Umbilical cord (tissue), 2 donors: ENCODE measurements around the gene KIR2DL1. TPM values are rescaled to one million over a fixed set of nuclear protein-coding genes. Genes with fewer than 3 reads are reported as not detected.
"Not testable (repeated sequence)": the region's sequence is repeated elsewhere in the genome, so short reads cannot be mapped to it uniquely, and the experiment has no call there.

Experiments
- DNase-seq: peaks from one replicate; pipeline ENCODE4 v3.0.0-alpha.2; 2015; ENCODE audit warnings: low spot score
- total RNA-seq: library from RNA; depleted of rRNA; stranded (reverse); fragments of >200 nt; gene quantifications from one replicate; pipeline ENCODE4 v1.2.3, GENCODE V29; 2014; ENCODE audit warnings: low replicate concordance; ENCODE audit not compliant: insufficient read depth

KIR2DL1 gene
- total RNA-seq = not detected

DNA sequence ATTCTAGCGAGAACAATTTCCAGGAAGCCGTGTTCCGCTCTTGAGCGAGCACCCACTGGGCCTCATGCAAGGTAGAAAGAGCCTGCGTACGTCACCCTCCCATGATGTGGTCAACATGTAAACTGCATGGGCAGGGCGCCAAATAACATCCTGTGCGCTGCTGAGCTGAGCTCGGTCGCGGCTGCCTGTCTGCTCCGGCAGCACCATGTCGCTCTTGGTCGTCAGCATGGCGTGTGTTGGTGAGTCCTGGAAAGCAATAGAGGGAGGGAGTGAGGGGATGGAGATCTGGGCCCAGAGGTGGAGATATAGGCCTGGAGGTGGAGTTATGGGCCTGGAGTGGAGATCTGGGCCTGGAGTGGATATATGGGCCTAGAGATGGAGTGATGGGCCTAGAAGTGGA, at the start of gene KIR2DL1:
KIR2DL1 (plus strand) TSS at position 148 of the 400 bp plus-strand sequence; CDS start at position 206, 58 bp downstream.
- DNase-seq = not testable (repeated sequence)

DNA sequence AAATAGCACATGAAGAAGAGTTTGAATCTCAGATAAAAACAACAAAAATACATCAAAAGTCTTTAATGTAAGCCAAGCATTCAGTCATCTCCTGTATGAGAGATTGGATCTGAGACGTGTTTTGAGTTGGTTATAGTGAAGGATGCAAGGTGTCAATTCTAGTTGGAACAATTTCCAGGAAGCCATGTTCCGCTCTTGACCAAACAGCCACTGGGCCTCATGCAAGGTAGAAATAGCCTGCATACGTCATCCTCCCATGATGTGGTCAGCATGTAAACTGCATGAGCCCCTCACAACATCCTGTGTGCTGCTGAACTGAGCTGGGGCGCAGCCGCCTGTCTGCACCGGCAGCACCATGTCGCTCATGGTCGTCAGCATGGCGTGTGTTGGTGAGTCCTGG, 45.5 kb upstream of the KIR2DL1 start, which contains the start of gene KIR3DL3:
KIR3DL3 (plus strand) TSS at position 301 of the 400 bp plus-strand sequence; CDS start at position 356, 55 bp downstream.
- no peak for DNase-seq

DNA sequence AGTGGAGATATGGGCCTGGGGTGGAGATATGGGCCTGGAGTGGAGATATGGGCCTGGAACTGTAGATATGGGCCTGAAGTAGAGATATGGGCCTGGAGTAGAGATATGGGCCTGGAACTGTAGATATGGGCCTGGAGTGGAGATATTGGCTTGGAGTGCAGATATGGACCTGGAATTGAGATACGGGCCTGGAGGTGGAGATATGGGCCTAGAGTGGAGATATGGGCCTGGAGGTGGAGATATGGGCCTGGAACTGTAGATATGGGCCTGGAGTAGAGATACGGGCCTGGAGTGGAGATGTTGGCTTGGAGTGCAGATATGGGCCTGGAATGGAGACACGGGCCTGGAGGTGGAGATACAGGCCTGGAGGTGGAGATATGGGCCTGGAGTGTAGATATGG, 44.9 kb upstream of the KIR2DL1 start:
- no peak for DNase-seq

DNA sequence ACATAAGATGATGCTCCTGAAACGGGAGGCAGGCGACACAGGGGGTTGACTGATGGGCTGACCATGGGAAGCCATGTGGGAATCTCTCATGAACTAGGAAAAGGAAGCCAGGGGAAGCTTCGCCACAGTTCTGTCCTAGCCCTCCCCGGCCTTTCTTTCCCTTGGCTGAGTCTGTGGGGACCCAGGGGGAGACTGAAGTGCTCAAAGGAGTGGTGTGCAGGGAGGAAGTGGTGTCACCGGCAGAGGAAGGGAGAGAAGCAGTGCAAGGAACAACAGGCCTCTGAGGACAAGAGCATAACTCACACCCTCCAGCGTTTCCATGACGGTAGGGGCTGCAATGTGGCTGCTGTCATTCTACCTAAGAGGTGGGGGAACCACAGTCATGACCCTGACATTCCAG, 44.3 kb upstream of the KIR2DL1 start:
- no peak for DNase-seq

DNA sequence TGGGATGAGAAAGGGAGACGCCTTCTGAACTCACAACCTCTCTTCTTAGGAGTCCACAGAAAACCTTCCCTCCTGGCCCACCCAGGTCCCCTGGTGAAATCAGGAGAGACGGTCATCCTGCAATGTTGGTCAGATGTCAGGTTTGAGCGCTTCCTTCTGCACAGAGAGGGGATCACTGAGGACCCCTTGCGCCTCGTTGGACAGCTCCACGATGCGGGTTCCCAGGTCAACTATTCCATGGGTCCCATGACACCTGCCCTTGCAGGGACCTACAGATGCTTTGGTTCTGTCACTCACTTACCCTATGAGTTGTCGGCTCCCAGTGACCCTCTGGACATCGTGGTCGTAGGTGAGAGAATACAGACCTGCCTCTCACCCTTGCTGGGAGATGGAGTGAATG, 42.0 kb upstream of the KIR2DL1 start:
- DNase-seq = no peak

DNA sequence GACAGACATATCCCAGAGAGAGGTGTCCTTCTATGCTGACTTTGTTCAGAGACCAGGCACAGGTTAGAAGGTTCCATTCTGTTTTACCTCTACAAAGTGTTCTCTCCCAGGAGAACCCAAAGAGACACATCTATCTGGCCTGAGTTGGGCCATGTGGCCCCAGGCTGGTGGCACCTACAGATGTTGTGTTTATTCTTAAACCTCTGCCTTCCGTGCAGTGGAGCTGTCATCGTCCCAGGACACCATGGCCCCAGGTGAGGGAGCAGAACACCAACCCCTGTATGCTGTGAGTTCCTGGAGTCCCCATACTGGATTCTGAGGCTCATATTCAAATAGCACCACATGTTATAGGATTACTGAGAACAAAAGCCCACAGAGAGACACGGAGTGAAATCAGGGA, 41.4 kb upstream of the KIR2DL1 start:
- no peak for DNase-seq

DNA sequence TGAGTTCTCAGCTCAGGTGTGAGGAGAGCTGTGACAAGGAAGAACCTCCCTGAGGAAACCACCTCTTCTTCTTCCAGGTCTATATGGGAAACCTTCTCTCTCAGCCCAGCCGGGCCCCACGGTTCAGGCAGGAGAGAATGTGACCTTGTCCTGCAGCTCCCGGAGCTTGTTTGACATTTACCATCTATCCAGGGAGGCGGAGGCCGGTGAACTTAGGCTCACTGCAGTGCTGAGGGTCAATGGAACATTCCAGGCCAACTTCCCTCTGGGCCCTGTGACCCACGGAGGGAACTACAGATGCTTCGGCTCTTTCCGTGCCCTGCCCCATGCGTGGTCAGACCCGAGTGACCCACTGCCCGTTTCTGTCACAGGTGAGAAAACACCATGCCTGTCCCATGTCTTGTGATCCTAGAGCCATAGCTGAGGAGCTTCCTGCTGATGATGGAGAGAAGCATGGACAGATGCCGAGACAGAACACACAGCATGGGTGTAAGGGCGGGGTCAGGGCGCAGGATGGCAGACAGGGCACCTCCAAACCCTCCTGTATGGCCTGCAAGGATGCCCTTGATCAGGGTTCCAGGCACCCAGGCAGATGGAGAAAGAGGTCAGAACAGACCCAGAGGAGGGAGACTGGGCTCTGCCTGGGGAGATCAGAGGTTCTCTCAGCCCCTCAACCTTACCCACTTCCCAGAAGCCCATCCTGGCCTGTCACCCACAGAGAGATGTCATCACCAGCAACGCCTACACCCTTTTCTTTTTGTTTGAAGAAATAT, 40.0 kb upstream of the KIR2DL1 start:
- DNase-seq = no peak

DNA sequence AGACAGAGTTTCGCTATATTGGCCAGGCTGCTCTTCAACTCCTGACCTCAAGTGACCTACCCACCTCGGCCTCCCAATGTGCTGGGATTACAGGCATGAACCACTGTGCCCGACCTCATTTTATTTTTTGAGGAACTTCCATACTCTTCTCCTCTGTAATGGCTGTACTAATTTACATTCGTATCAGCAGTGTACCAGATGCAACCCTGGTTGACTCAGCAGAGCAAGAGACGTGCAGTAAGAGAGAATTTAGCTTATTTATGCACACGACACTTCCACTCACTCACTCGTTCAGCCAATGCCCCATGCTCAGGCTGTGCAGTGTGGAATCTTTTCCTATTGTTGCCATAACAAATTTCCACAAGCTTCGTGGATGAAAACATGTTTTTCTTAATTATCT, 38.4 kb upstream of the KIR2DL1 start:
- DNase-seq = no peak

DNA sequence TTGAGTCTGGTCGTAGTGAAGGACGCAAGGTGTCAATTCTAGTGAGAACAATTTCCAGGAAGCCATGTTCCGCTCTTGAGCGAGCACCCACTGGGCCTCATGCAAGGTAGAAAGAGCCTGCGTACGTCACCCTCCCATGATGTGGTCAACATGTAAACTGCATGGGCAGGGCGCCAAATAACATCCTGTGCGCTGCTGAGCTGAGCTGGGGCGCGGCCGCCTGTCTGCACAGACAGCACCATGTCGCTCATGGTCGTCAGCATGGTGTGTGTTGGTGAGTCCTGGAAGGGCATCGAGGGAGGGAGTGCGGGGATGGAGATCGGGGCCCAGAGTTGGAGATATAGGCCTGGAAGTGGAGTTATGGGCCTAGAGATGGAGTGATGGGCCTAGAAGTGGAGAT, 31.3 kb upstream of the KIR2DL1 start, which contains the start of gene KIR2DL3:
KIR2DL3 (plus strand) TSS at position 208 of the 400 bp plus-strand sequence; CDS start at position 241, 33 bp downstream.
- not testable (repeated sequence) for DNase-seq

DNA sequence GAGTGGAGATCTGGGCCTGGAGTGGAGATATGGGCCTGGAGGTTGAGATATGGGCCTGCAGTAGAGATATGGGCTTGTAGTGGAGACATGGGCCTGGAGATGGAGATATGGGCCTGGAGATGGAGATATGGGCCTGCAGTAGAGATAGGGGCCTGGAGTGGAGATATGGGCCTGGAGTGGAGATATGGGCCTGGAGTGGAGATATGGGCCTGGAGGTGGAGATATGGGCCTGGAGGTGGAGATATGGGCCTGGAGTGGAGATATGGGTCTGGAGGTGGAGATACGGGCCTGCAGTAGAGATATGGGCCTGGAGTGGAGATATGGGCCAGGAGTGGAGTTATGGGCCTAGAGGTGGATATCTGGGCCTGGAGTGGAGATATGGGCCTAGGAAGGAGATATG, 30.9 kb upstream of the KIR2DL1 start:
- no peak for DNase-seq

DNA sequence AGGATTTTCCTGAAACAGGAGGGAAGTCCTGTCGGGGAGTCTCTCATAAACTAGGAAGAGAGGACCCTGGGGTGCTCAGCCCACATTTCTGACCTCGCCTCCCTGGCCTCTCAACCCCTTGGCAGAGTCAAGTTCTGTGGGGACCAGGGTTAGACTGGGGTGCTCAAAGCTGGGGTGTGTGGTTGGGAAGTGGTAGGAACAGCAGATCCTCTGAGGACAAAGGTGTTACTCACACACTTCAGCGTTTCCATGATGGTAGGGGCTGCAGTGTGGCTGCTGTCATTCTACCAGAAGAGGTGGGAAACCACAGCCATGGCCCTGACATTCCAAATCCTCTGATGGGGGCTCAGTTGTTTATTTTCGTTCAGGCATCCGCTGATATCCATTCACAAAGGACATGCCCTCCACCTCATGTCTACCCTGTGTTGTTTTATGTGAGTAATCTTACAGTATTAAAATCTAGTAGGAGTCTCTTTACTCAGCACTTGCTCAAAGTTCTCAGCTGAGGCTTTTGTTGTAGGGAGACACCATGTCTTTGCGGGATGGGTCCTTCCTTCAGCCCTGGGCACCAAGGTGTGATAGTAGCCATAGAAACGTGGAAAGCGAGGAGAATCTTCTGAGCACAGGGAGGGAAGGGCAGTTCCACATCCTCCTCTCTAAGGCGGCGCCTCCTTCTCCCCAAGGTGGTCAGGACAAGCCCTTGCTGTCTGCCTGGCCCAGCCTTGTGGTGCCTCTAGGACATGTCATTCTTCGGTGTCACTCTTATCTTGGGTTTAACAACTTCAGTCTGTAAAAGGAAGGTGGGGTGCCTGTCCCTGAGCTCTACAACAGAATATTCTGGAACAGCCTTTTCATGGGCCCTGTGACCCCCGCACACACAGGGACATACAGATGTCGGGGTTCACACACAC, 29.8 kb upstream of the KIR2DL1 start:
- no peak for DNase-seq

DNA sequence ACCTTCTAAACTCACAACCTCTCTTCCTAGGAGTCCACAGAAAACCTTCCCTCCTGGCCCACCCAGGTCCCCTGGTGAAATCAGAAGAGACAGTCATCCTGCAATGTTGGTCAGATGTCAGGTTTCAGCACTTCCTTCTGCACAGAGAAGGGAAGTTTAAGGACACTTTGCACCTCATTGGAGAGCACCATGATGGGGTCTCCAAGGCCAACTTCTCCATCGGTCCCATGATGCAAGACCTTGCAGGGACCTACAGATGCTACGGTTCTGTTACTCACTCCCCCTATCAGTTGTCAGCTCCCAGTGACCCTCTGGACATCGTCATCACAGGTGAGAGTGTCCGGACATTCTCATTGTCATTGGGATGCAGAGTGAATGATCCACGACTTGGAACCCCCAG, 27.6 kb upstream of the KIR2DL1 start:
- not testable (repeated sequence) for DNase-seq

DNA sequence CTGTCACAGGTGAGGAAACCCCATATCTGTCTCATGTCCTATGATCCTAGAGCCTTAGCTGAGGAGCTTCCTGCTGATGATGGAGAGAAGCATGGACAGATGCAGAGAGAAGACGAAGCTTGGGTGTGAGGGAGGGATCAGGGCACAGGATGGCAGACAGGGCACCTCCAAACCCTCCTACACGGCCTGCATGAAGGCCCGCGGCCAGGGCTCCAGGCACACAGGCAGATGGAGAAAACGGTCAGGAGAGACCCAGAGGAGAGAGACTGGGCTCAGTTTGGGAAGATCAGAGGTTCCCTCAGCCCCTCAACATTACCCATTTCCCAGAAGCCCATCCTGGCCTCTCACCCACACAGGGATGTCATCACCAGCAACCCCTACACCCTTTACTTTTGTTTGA, 25.5 kb upstream of the KIR2DL1 start:
- not testable (repeated sequence) for DNase-seq

DNA sequence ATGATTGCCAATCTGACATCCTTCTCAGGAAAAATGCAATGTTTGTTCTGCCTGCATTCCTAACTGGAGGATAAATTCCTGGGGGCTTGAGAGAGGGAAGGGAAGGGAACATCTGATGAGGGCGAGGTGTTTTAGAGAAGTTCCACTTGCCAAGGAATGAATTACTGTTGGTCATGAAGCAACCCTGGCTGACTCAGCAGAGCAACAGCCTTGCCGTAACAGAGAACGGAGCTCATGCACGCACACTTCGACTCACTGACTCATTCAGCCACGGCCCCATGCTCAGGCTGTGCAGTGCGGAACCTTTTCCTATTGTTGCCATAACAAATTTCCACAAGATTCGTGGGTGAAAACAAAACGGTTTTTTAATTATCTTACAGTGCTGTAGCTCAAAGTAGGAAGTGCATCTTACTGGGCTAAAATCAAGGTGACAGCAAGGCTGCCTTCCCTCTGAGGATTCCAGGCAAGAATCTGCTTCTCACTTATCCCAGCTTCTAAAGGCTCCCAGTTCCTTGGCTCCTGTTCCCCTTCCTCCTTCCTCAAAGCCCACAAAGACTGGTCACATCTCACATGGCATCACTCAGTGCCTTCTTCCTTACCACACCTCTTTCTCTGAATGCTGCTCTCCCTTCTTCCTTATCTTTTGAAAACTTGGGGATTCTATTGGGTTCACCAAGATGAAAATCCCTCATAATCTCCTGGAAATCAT, 21.8 kb upstream of the KIR2DL1 start:
- not testable (repeated sequence) for DNase-seq

DNA sequence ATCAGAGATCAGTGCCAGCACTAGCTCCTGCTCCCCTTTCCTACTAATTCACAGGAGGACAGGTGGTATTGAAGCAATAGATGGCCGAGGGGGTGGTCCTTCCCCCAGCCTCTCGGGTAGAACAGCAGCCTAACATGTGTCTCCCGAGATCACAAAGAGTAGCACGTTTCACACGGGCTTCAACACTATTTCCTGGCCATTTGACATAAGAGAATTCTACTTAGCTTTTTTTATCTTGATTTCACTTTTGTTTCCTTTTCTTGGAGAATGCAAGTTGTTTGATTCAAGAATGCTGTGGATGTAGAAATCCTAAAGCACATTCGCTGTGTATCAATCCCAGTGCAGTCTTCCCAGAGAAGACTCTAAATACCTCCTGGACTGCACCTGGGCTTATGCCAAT, 19.3 kb upstream of the KIR2DL1 start:
- DNase-seq = not testable (repeated sequence)

DNA sequence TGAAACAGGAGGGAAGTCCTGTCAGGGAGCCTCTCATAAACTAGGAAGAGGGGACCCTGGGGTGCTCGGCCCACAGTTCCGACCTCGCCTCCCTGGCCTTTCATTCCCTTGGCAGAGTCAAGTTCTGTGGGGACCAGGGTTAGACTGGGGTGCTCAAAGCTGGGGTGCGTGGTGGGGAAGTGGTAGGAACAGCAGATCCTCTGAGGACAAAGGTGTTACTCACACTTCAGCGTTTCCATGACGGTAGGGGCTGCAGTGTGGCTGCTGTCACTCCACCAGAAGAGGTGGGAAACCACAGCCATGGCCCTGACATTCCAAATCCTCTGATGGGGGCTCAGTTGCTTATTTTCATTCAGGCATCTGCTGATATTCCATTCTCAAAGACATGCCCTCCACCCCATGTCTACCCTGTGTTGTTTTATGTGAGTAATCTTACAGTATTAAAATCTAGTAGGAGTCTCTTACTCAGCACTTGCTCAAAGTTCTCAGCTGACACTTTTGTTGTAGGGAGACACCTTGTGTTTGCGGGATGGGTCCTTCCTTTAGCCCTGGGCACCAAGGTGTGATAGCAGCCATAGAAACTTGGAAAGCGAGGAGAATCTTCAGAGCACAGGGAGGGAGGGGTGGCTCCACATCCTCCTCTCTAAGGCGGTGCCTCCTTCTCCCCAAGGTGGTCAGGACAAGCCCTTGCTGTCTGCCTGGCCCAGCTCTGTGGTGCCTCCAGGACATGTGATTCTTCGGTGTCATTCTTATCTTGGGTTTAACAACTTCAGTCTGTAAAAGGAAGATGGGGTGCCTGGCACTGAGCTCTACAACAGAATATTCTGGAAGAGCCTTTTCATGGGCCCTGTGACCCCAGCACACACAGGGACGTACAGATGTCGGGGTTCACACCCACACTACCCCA, 13.1 kb upstream of the KIR2DL1 start:
- not testable (repeated sequence) for DNase-seq

DNA sequence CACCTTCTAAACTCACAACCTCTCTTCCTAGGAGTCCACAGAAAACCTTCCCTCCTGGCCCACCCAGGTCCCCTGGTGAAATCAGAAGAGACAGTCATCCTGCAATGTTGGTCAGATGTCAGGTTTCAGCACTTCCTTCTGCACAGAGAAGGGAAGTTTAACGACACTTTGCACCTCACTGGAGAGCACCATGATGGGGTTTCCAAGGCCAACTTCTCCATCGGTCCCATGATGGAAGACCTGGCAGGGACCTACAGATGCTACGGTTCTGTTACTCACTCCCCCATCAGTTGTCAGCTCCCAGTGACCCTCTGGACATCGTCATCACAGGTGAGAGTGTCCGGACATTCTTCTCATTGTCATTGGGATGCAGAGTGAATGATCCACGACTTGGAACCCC, 11.0 kb upstream of the KIR2DL1 start:
- not testable (repeated sequence) for DNase-seq

DNA sequence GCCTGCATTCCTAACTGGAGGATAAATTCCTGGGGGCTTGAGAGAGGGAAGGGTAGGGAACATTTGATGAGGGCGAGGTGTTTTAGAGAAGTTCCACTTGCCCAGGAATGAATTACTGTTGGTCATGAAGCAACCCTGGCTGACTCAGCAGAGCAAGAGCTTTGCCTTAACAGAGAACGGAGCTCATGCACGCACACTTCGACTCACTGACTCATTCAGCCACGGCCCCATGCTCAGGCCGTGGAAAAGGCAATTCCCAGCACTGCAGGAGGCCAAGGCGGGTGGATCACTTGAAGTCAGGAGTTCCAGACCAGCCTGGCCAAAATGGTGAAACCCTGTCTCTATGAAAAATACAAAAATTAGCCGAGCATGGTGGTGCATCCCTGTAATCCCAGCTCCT, 5.4 kb upstream of the KIR2DL1 start:
- not testable (repeated sequence) for DNase-seq

DNA sequence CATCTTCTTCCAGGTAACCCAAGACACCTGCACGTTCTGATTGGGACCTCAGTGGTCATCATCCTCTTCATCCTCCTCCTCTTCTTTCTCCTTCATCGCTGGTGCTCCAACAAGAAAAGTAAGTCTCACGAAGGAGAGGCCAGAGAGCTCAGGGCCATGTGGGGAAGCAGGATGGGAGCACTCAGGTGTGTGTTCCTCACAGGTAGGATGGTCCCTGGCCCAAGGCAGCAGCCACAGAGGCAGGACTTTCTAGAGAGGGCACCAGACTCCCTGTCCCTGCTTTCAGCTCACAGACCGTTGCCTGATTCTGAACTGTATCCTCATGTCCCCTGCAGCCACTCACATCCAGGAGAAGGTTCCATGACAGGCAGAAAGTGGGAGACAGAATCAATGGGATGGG, 3.1 kb upstream of the KIR2DL1 start:
- DNase-seq = not testable (repeated sequence)

DNA sequence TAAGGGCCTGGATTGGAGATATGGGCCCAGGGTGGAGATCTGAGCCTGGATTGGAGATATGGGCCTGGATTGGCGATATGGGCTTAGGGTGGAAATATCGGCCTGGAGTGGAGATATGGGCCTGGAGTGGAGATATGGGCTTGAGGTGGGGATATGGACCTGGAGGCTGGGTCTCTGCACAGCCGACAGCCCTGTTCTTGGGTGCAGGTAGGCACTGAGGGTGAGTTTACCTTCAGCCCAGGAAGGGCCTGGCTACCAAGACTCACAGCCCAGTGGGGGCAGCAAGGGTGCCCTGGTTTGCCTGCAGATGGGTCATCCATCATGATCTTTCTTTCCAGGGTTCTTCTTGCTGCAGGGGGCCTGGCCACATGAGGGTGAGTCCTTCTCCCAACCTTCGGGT, 918 bp downstream of the KIR2DL1 start:
- DNase-seq = not testable (repeated sequence)
